Activated naive CD8-positive, alpha-beta T cell treated with anti-CD3 and anti-CD28 coated beads, Interleukin-2, amount 10 ng/mL, durations not matched to agents 7 days and 5 days (primary cell): ENCODE data around the gene DEXI. TPM values are rescaled to one million over a fixed set of nuclear protein-coding genes. Genes with fewer than 3 reads are reported as not detected.
"Not testable (repeated sequence)": the region's sequence is repeated elsewhere in the genome, so short reads cannot be mapped to it uniquely, and the experiment has no call there.

Experiments
- ATAC-seq: fragments of 150-1000 bp; cut with Tn5 transposase; one replicate; pipeline ENCODE4 v1.10.0; 2021; ENCODE audit warnings: low read depth, moderate library complexity
- POLR2A ChIA-PET: fragments of 350-600 bp; sonication (Branson Sonifier 250); formaldehyde crosslinking; loops from one replicate; lab custom pipeline; 2021; ENCODE audit warnings: antibody characterized with exemption; lab: Charles Lee
- DNase-seq: peaks from one replicate; pipeline ENCODE4 v3.0.0; 2021
- H3K27ac Mint-ChIP-seq: one replicate; pipeline ENCODE4 v1.8.0; 2022; ENCODE audit warnings: mild to moderate bottlenecking, mixed read lengths
- H3K27me3 Mint-ChIP-seq: one replicate; pipeline ENCODE4 v1.8.0; 2022; ENCODE audit warnings: mild to moderate bottlenecking, moderate library complexity, mixed read lengths
- H3K36me3 Mint-ChIP-seq: one replicate; pipeline ENCODE4 v1.8.0; 2021; ENCODE audit warnings: mild to moderate bottlenecking, mixed read lengths
- H3K4me1 Mint-ChIP-seq: one replicate; pipeline ENCODE4 v1.8.0; 2021; ENCODE audit warnings: mixed read lengths
- H3K4me3 Mint-ChIP-seq: one replicate; pipeline ENCODE4 v1.8.0; 2022; ENCODE audit warnings: mild to moderate bottlenecking, moderate library complexity, mixed read lengths
- H3K9me3 Mint-ChIP-seq: one replicate; pipeline ENCODE4 v1.8.0; 2021; ENCODE audit warnings: mixed read lengths
- total RNA-seq, 2 experiments: library from RNA; stranded (reverse); gene quantifications; one replicate each; pipeline ENCODE4 v1.2.3, GENCODE V29; 2021

Gene DEXI
- total RNA-seq, 2 experiments from 2014 or later: 31.4 to 32.3 TPM

GRCh38 chr16:10927497-10928112, 14.7 kb downstream of the DEXI start:
- H3K4me1 Mint-ChIP-seq: peaks cover 8% of the 10 kb centered on the region
- no peak overlapping the region for H3K27ac Mint-ChIP-seq
- H3K27me3 Mint-ChIP-seq: no peaks in the 10 kb centered on the region
- H3K36me3 Mint-ChIP-seq: peaks cover 18% of the 10 kb centered on the region
- DNase-seq: no peak
- POLR2A ChIA-PET: no interaction called here
- no peak overlapping the region for H3K4me3 Mint-ChIP-seq
- no peaks in the 10 kb centered on the region for H3K9me3 Mint-ChIP-seq
- ATAC-seq: no peak

- Mint-ChIP-seq H3K27me3 (no peaks in the 10 kb centered on the region), H3K36me3 (peaks cover 15% of the 10 kb centered on the region), H3K27ac (no peak overlapping the region), H3K4me1 (peaks cover 8% of the 10 kb centered on the region), H3K4me3 (no peak overlapping the region), H3K9me3 (no peaks in the 10 kb centered on the region)
- DNase-seq (no peak), ATAC-seq (no peak)
- POLR2A ChIA-PET: interaction anchor here (0.7 kb wide), 1 partner anchor 48 kb away, joined by 3 read pairs; no protein-coding TSS in a partner anchor
Measured at GRCh38 chr16:10926867-10927266, 15.4 kb downstream of the DEXI start.

- peaks cover 11% of the 10 kb centered on the region for H3K36me3 Mint-ChIP-seq
- no peak for DNase-seq
- peaks cover 5% of the 10 kb centered on the region for H3K4me1 Mint-ChIP-seq
- H3K27ac Mint-ChIP-seq: no peak overlapping the region
- ATAC-seq: no peak
- H3K4me3 Mint-ChIP-seq: no peak overlapping the region
- POLR2A ChIA-PET: no interaction called here
- H3K27me3 Mint-ChIP-seq: no peaks in the 10 kb centered on the region
- no peaks in the 10 kb centered on the region for H3K9me3 Mint-ChIP-seq
Measured at GRCh38 chr16:10926094-10926493, 16.2 kb downstream of the DEXI start.

GRCh38 chr16:10925285-10925684, 17.0 kb downstream of the DEXI start:
- DNase-seq, H3K9me3 Mint-ChIP-seq, H3K27me3 Mint-ChIP-seq, ATAC-seq, POLR2A ChIA-PET, H3K4me1 Mint-ChIP-seq, H3K27ac Mint-ChIP-seq, H3K4me3 Mint-ChIP-seq: not testable (repeated sequence)
- peaks cover 10% of the 10 kb centered on the region for H3K36me3 Mint-ChIP-seq

- H3K27ac Mint-ChIP-seq: no peak overlapping the region
- ATAC-seq (no peak), DNase-seq (no peak)
- H3K9me3 Mint-ChIP-seq: no peaks in the 10 kb centered on the region
- H3K27me3 Mint-ChIP-seq: no peaks in the 10 kb centered on the region
- peaks cover 10% of the 10 kb centered on the region for H3K36me3 Mint-ChIP-seq
- POLR2A ChIA-PET: no interaction called here
- H3K4me3 Mint-ChIP-seq: no peak overlapping the region
- peaks cover 2% of the 10 kb centered on the region for H3K4me1 Mint-ChIP-seq
Measured at GRCh38 chr16:10923650-10924214, 18.5 kb downstream of the DEXI start.

DNA sequence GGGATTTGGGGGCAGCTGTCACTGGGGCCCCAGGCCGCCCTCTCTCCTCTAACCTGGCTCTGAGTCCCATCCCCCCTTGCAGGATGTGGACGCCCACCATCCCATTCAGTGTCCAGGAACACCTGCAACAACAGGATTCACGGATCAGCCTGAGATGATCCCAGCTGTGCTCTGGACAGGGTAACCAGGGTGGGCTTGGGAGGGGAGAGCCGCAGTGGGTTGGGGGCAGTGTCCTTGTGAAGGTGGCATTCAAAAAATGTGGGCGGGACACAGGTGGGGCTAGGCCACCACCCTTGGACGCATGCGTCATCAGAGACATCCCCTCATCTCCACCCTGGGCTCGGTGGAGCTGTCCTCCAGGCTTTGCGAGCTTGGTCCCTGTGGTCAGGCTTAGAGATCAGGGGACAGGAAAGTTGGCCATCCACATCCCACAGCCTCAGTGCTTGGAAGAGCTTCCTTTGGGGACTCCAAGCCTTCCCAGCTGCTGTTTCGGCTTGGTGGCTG, 19.1 kb downstream of the DEXI start:
- Mint-ChIP-seq H3K27me3 (no peaks in the 10 kb centered on the region), H3K36me3 (peaks cover 10% of the 10 kb centered on the region), H3K4me1 (peaks cover 4% of the 10 kb centered on the region), H3K4me3 (no peak overlapping the region), H3K9me3 (no peaks in the 10 kb centered on the region), H3K27ac (no peak overlapping the region)
- POLR2A ChIA-PET: no interaction called here
- ATAC-seq: no peak
- DNase-seq: no peak

GRCh38 chr16:10922328-10923145, 19.7 kb downstream of the DEXI start:
- no peaks in the 10 kb centered on the region for H3K9me3 Mint-ChIP-seq
- no peak for DNase-seq
- no peak overlapping the region for H3K4me3 Mint-ChIP-seq
- POLR2A ChIA-PET: no interaction called here
- peaks cover 6% of the 10 kb centered on the region for H3K36me3 Mint-ChIP-seq
- no peak for ATAC-seq
- no peaks in the 10 kb centered on the region for H3K27me3 Mint-ChIP-seq
- H3K27ac Mint-ChIP-seq: no peak overlapping the region
- peaks cover 4% of the 10 kb centered on the region for H3K4me1 Mint-ChIP-seq

GRCh38 chr16:10921536-10922327, 20.5 kb downstream of the DEXI start:
- Mint-ChIP-seq H3K36me3 (peaks cover 6% of the 10 kb centered on the region), H3K27ac (no peak overlapping the region)

GRCh38 chr16:10920726-10921427, 21.4 kb downstream of the DEXI start:
- Mint-ChIP-seq H3K27me3 (no peaks in the 10 kb centered on the region), H3K36me3 (peaks cover 6% of the 10 kb centered on the region), H3K4me1 (peaks cover 5% of the 10 kb centered on the region), H3K27ac (no peak overlapping the region), H3K9me3 (no peaks in the 10 kb centered on the region), H3K4me3 (no peak overlapping the region)
- ATAC-seq: no peak
- POLR2A ChIA-PET: no interaction called here
- no peak for DNase-seq

More at GRCh38 chr16:10921536-10922327, 20.5 kb downstream of the DEXI start:
- no peaks in the 10 kb centered on the region for H3K9me3 Mint-ChIP-seq
- H3K4me1 Mint-ChIP-seq: peaks cover 4% of the 10 kb centered on the region
- DNase-seq (no peak), ATAC-seq (no peak)
- H3K27me3 Mint-ChIP-seq: no peaks in the 10 kb centered on the region
- POLR2A ChIA-PET: no interaction called here
- H3K4me3 Mint-ChIP-seq: no peak overlapping the region

DNA sequence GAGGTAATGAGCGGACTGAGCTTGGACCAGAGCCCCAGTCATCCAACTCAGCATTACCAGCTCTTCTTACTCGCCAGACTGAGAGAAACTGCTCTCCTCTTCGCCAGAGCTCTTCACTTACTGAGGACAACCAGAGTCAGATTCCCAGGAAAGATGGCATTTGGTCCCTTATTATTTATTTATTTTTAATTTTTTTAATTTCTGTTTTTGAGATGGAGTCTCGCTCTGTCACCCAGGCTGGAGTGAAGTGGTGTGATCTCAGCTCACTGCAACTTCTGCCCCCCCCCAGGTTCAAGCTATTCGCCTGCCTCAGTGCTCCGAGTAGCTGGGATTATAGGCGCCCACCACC, 23.3 kb downstream of the DEXI start:
- H3K9me3 Mint-ChIP-seq: no peaks in the 10 kb centered on the region
- POLR2A ChIA-PET: interaction anchor here (2.0 kb wide), 1 partner anchor 175 kb away, joined by 5 read pairs; the partner anchor contains the start of gene NUBP1
- no peak overlapping the region for H3K27ac Mint-ChIP-seq
- ATAC-seq (no peak), DNase-seq (no peak)
- H3K4me1 Mint-ChIP-seq: peaks cover 7% of the 10 kb centered on the region
- H3K27me3 Mint-ChIP-seq: no peaks in the 10 kb centered on the region
- H3K36me3 Mint-ChIP-seq: no peaks in the 10 kb centered on the region
- H3K4me3 Mint-ChIP-seq: no peak overlapping the region

DNA sequence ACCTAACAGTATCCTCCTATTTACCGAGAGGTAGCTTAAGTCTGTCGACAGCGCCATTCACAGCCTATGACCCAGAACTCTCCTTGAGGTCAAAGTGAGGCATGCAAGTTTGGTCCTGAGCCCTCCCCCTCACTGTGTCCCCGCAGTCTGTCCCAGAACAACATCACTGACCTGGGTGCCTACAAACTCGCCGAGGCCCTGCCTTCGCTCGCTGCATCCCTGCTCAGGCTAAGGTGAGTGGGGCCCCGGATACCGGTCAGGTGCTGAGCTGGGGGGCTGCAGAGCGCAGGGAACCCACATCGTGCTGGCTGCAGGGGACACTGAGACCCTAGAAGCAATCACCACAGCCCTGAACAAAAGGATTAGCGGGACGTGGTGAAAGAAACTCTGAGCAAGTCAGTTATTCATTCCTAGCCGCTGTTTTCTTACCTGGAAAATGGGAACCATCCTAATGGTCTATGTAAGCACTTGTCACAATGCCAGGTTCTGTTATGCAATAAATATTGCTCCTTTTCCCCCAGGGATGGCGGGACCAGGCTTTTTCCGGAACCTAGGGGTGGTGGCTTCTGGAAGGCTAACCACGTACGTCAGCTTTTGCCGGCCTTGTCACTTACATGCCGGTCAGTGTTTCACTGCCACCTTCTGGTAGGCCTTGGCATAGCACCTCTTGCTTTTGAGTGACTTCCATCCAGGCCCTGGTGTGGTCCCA, 23.8 kb downstream of the DEXI start:
- H3K4me3 Mint-ChIP-seq: no peak overlapping the region
- POLR2A ChIA-PET: interaction anchor here (2.0 kb wide), 1 partner anchor 175 kb away, joined by 5 read pairs; the partner anchor contains the start of gene NUBP1
- DNase-seq (peak; percentile 79), ATAC-seq (peak; percentile 66)
- no peaks in the 10 kb centered on the region for H3K9me3 Mint-ChIP-seq
- H3K4me1 Mint-ChIP-seq: peaks cover 7% of the 10 kb centered on the region
- no peak overlapping the region for H3K27ac Mint-ChIP-seq
- no peaks in the 10 kb centered on the region for H3K36me3 Mint-ChIP-seq
- no peaks in the 10 kb centered on the region for H3K27me3 Mint-ChIP-seq

DNA sequence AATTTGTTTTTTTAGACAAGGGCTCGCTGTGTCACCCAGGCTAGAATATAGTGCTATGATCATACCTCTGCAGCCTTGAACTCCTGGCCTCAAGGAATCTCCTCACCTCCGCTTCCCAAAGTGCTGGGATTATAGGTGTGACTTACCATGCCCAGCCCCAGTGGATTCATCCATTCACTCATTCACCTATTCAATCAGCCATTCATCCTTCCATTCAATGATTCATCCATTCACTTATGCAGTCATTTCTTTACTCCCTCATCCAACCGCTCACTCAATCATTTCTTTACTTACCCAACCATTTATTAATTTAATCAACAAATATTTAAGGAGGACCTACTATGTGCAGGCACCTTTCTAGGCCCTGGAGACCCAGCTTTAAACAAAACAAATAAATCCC, 25.7 kb downstream of the DEXI start:
- Mint-ChIP-seq H3K36me3 (no peaks in the 10 kb centered on the region), H3K4me1 (peaks cover 7% of the 10 kb centered on the region), H3K9me3 (no peaks in the 10 kb centered on the region), H3K4me3 (no peak overlapping the region), H3K27ac (no peak overlapping the region), H3K27me3 (no peaks in the 10 kb centered on the region)
- ATAC-seq: no peak
- DNase-seq: peak; percentile 5
- POLR2A ChIA-PET: interaction anchor here (0.5 kb wide), 1 partner anchor 168 kb away, joined by 3 read pairs; no protein-coding TSS in a partner anchor
